HCT116 (cell line): ENCODE results near the gene HIF1AN. TPM values are rescaled to one million over a fixed set of nuclear protein-coding genes. Genes with fewer than 3 reads are reported as not detected.

Experiments
- ATAC-seq: fragments of 200-7000 bp; cut with Tn5 transposase; 2 replicates; pipeline ENCODE4 v1.9.1; 2020; ENCODE audit warnings: mild to moderate bottlenecking, moderate library complexity
- BruUV-seq: library from RNA; stranded (reverse); fragments of 400-500 nt; replicated peaks from 2 replicates; lab custom pipeline; 2021; lab: Mats Ljungman, UMichigan
- CTCF ChIA-PET: fragments of 300-600 bp; sonication (Branson Sonifier 250); formaldehyde crosslinking; loops from one replicate; lab custom pipeline; 2021; ENCODE audit warnings: antibody characterized with exemption; lab: Charles Lee
- POLR2A ChIA-PET: fragments of 300-600, 350-600 bp; sonication (Branson Sonifier 250); formaldehyde crosslinking; loops from one replicate; lab custom pipeline; 2021; ENCODE audit warnings: antibody characterized with exemption; lab: Charles Lee
- RAD21 ChIA-PET, 2 experiments: fragments of 300-600 bp; sonication (Branson Sonifier 250); formaldehyde crosslinking; loops; one replicate each; lab custom pipeline; 2023; ENCODE audit warnings: low total read pairs in 2 of 2; ENCODE audit not compliant: uncharacterized antibody in 2 of 2, unreplicated experiment in 2 of 2, low non-redundant PET in 1 of 2; lab: Charles Lee
- DNase-seq: peaks from one replicate; pipeline ENCODE4 v3.0.0-alpha.2; 2010; ENCODE audit warnings: low read depth, low spot score
- H2AFZ ChIP-seq: fragments of 200-600 bp; shearing (Covaris generic), sonication (generic); 2 replicates; pipeline ENCODE4 v1.6.1; 2017; ENCODE audit warnings: low read depth, mixed run types, mixed read lengths, antibody characterized with exemption, low read length; ENCODE audit not compliant: poor library complexity, severe bottlenecking
- H3K27ac ChIP-seq: 2 replicates; pipeline ENCODE4 v1.5.1; 2012; ENCODE audit warnings: low read depth, low read length
- H3K27me3 ChIP-seq: fragments of 200-600 bp; sonication (generic); 2 replicates; pipeline ENCODE4 v1.6.1; 2016; ENCODE audit warnings: mixed run types, low read length, mixed read lengths; ENCODE audit not compliant: insufficient read depth
- H3K36me3 ChIP-seq, 2 experiments: fragments of 200-500 bp in 1 of 2; fragments of 200-600 bp in 1 of 2; sonication (Bioruptor generic) in 1 of 2; sonication (generic) in 1 of 2; 2 replicates each; pipeline versions ENCODE4 v1.5.1 to v1.6.1; 2014 to 2016; ENCODE audit warnings: low read length in 2 of 2, inconsistent platforms in 1 of 2, mixed read lengths in 1 of 2, mixed run types in 1 of 2; ENCODE audit not compliant: insufficient read depth in 2 of 2, control insufficient read depth in 1 of 2
- H3K4me1 ChIP-seq, 2 experiments: fragments of 200-600 bp in 1 of 2; sonication (generic) in 1 of 2; 2 replicates each; pipeline versions ENCODE4 v1.5.1 to v1.6.1; 2012 to 2017; ENCODE audit warnings: low read length in 2 of 2, inconsistent platforms in 1 of 2, mild to moderate bottlenecking in 1 of 2, mixed read lengths in 1 of 2, mixed run types in 1 of 2, moderate library complexity in 1 of 2; ENCODE audit not compliant: insufficient read depth in 2 of 2, control insufficient read depth in 1 of 2
- H3K4me2 ChIP-seq: fragments of 200-600 bp; sonication (generic); 2 replicates; pipeline ENCODE4 v1.6.1; 2017; ENCODE audit warnings: mixed run types, low read length, mixed read lengths
- H3K4me3 ChIP-seq, 2 experiments: fragments of 200-600 bp in 1 of 2; sonication (generic) in 1 of 2; replicated peaks in 1 of 2; 2 replicates each; pipeline ENCODE4 v1.5.1; 2011 to 2016; ENCODE audit warnings: low read length in 2 of 2, control low read depth in 1 of 2, low read depth in 1 of 2, mild to moderate bottlenecking in 1 of 2, mixed read lengths in 1 of 2, mixed run types in 1 of 2
- H3K79me2 ChIP-seq: fragments of 200-600 bp; sonication (generic); 2 replicates; pipeline ENCODE4 v1.6.1; 2017; ENCODE audit warnings: mild to moderate bottlenecking, mixed run types, low read length, moderate library complexity, mixed read lengths; ENCODE audit not compliant: insufficient read depth
- H3K9ac ChIP-seq: fragments of 200-600 bp; sonication (generic); 2 replicates; pipeline ENCODE4 v1.6.1; 2016; ENCODE audit warnings: low read length, mixed read lengths
- H3K9me2 ChIP-seq: fragments of 200-600 bp; sonication (generic), shearing (Covaris generic); 2 replicates; pipeline ENCODE4 v1.6.1; 2017; ENCODE audit warnings: mixed run types, mild to moderate bottlenecking, moderate library complexity; ENCODE audit not compliant: insufficient read depth
- H3K9me3 ChIP-seq, 2 experiments: fragments of 200-500 bp in 1 of 2; fragments of 200-600 bp in 1 of 2; sonication (Bioruptor generic) in 1 of 2; sonication (generic) in 1 of 2; 2 replicates each; pipeline ENCODE4 v1.6.1; 2014 to 2017; ENCODE audit warnings: low read length in 2 of 2, mixed read lengths in 2 of 2, inconsistent platforms in 1 of 2, low read depth in 1 of 2, mild to moderate bottlenecking in 1 of 2, mixed run types in 1 of 2, moderate library complexity in 1 of 2; ENCODE audit not compliant: control insufficient read depth in 1 of 2, insufficient read depth in 1 of 2
- H4K20me1 ChIP-seq: fragments of 200-600 bp; sonication (generic), shearing (Covaris generic); 2 replicates; pipeline ENCODE4 v1.6.1; 2017; ENCODE audit warnings: mixed run types, mild to moderate bottlenecking, moderate library complexity; ENCODE audit not compliant: insufficient read depth
- CBX3 ChIP-seq: IDR thresholded peaks from 2 replicates; pipeline ENCODE4 v1.6.1; 2012; ENCODE audit warnings: low read depth
- CEBPB ChIP-seq: IDR thresholded peaks from 2 replicates; pipeline ENCODE4 v1.6.1; 2012; ENCODE audit warnings: low read depth
- CTCF ChIP-seq, 3 experiments: fragments of 200-600 bp in 1 of 3; sonication (generic) in 1 of 3; IDR thresholded peaks in 2 of 3; conservative IDR thresholded peaks in 1 of 3; 2 replicates each; pipeline ENCODE4 v1.5.1; 2012 to 2017; ENCODE audit warnings: low read depth in 2 of 3, low read length in 2 of 3, antibody characterized with exemption in 1 of 3, borderline replicate concordance in 1 of 3, control low read depth in 1 of 3, mild to moderate bottlenecking in 1 of 3, mixed read lengths in 1 of 3, mixed run types in 1 of 3, moderate library complexity in 1 of 3; ENCODE audit not compliant: insufficient read depth in 1 of 3
- EGR1 ChIP-seq: IDR thresholded peaks from 2 replicates; pipeline ENCODE4 v1.6.1; 2012; ENCODE audit warnings: low read depth
- ELF1 ChIP-seq: IDR thresholded peaks from 2 replicates; pipeline ENCODE4 v1.6.1; 2012; ENCODE audit warnings: low read depth, borderline replicate concordance
- EZH2 ChIP-seq: fragments of 200-600 bp; sonication (generic); IDR thresholded peaks from 2 replicates; pipeline ENCODE4 v1.6.1; 2017; ENCODE audit warnings: antibody characterized with exemption, mixed run types
- EZH2phosphoT487 ChIP-seq: fragments of 200-600 bp; IDR thresholded peaks from 2 replicates; pipeline ENCODE4 v1.6.1; 2018; ENCODE audit warnings: antibody characterized with exemption, borderline replicate concordance
- JUND ChIP-seq: IDR thresholded peaks from 2 replicates; pipeline ENCODE4 v1.6.1; 2012
- SIN3A ChIP-seq: IDR thresholded peaks from 2 replicates; pipeline ENCODE4 v1.6.1; 2012; ENCODE audit warnings: low read depth
- SP1 ChIP-seq: IDR thresholded peaks from 2 replicates; pipeline ENCODE4 v1.6.1; 2012; ENCODE audit warnings: low read depth
- SRF ChIP-seq: IDR thresholded peaks from 2 replicates; pipeline ENCODE4 v1.6.1; 2012; ENCODE audit warnings: low read depth
- TCF7L2 ChIP-seq: IDR thresholded peaks from 2 replicates; pipeline ENCODE4 v1.7.0; 2011; ENCODE audit warnings: borderline replicate concordance, inconsistent platforms; ENCODE audit not compliant: insufficient read depth, insufficient read length; ENCODE audit errors: extremely low read depth
- YY1 ChIP-seq: IDR thresholded peaks from 2 replicates; pipeline ENCODE4 v1.6.1; 2011; ENCODE audit warnings: low read length, low read depth, moderate library complexity, mild to moderate bottlenecking; ENCODE audit not compliant: insufficient replicate concordance; ENCODE audit errors: extremely low read depth
- ZBTB33 ChIP-seq: IDR thresholded peaks from 2 replicates; pipeline ENCODE4 v1.6.1; 2011; ENCODE audit warnings: mild to moderate bottlenecking, low read length, moderate library complexity; ENCODE audit not compliant: insufficient replicate concordance; ENCODE audit errors: extremely low read depth
- ZFX ChIP-seq: fragments of 450-650 bp; IDR thresholded peaks from 2 replicates; pipeline ENCODE4 v1.6.1; 2017
- ZNF274 ChIP-seq: fragments of 200-500 bp; sonication (Bioruptor generic); IDR thresholded peaks from 2 replicates; pipeline ENCODE4 v1.6.1; 2014; ENCODE audit warnings: mild to moderate bottlenecking, low read depth, low read length, inconsistent platforms
- intact Hi-C: fragments of 100-400 bp; cut with micrococcal nuclease; formaldehyde crosslinking; loops from 2 replicates; pipeline ENCODE4 v1.10.0; 2022
- total RNA-seq: library from RNA; stranded (reverse); gene quantifications from one replicate; pipeline ENCODE4 v1.2.1, GENCODE V29; 2021; ENCODE audit not compliant: unreplicated experiment
- TF ChIP-seq, protein P1 (sequence below): IDR thresholded peaks from 2 replicates; pipeline ENCODE4 v1.6.1; 2012
- TF ChIP-seq, protein P2 (sequence below): IDR thresholded peaks from 2 replicates; pipeline ENCODE4 v1.6.1; 2012

The HIF1AN gene
- total RNA-seq, 1 experiment from 2014 or later: 67.2 TPM

DNA sequence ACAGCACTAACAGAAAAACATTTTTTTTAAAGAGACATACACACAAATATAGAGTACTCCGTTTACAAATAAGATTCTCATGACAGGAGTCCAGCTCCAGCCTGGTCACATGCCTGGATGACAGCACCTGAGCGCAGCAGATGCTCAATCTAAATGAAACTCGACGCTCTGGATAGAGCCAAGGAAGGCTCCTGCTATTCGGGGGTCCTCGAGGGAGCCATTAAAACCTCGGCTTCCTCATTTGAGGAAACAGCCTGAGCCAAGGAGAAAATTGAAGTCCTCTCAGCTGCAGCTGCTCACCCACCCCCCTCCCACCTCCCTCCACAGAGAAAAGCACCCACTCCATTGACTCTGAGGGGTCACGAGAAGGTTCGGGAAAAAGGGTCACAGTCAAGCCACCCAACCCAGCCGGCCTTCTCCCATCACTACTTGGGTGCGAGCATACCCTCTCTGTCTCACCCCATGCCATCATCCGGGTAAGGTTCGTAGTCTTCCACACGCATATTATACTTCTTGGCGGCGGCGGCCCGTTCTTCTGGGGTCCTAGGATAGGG is 6.7 kb upstream of the HIF1AN start:
- RAD21 ChIA-PET: no interaction called here
- H4K20me1 ChIP-seq: no peaks in the 10 kb centered on the region
- CTCF ChIA-PET: interaction anchor here (3.0 kb wide), 1 partner anchor 10 kb away, joined by 21 read pairs; no protein-coding TSS in a partner anchor
- ATAC-seq: no peak
- H3K27me3 ChIP-seq: no peaks in the 10 kb centered on the region
- intact Hi-C loops: no loop called here
- H3K27ac ChIP-seq: peak overlapping the region; percentile 79
- POLR2A ChIA-PET: no interaction called here
- H3K9ac ChIP-seq: peak overlapping the region; percentile 91
- no peaks in the 10 kb centered on the region for H3K9me3 ChIP-seq
- peaks cover 28 to 32% of the 10 kb centered on the region in 2 experiments for H3K36me3 ChIP-seq
- no peak for TF ChIP-seq CEBPB
- TF ChIP-seq SRF: no peak
- no peak for TF ChIP-seq JUND
- TF ChIP-seq, protein P1, sequence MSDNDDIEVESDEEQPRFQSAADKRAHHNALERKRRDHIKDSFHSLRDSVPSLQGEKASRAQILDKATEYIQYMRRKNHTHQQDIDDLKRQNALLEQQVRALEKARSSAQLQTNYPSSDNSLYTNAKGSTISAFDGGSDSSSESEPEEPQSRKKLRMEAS: no peak
- no peak; the same call in 1 of the 2 replicates for TF ChIP-seq ZFX
- TF ChIP-seq ZBTB33: no peak
- no peak for TF ChIP-seq EZH2phosphoT487
- TF ChIP-seq TCF7L2: no peak
- TF ChIP-seq ZNF274: no peak
- no peak for TF ChIP-seq EGR1
- TF ChIP-seq EZH2: no peak
- TF ChIP-seq ELF1: no peak
- no peak for TF ChIP-seq CBX3
- TF ChIP-seq, protein P2, sequence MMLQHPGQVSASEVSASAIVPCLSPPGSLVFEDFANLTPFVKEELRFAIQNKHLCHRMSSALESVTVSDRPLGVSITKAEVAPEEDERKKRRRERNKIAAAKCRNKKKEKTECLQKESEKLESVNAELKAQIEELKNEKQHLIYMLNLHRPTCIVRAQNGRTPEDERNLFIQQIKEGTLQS: no peak
- no peak for TF ChIP-seq SP1
- no peak for TF ChIP-seq CTCF (IDR thresholded peaks at IDR 0.05 in 2 of 3, conservative IDR thresholded peaks at IDR 0.05 in 1 of 3; ENCODE audit: borderline replicate concordance in 1 of 3, insufficient read depth in 1 of 3, low read depth in 2 of 3, low read length in 2 of 3)
- TF ChIP-seq YY1: no peak
- no peak for TF ChIP-seq SIN3A
- no peaks in the 10 kb centered on the region for H3K9me2 ChIP-seq
- peaks cover 7 to 18% of the 10 kb centered on the region in 2 experiments; a peak in 3 of 4 replicates for H3K4me1 ChIP-seq
- H3K4me3 ChIP-seq: peak overlapping the region; percentile 77 to 94
- H3K4me2 ChIP-seq: peak overlapping the region; percentile 73
- peaks cover 45% of the 10 kb centered on the region for H3K79me2 ChIP-seq
- DNase-seq: no peak
- BruUV-seq: no TSS peak
- H2AFZ ChIP-seq: peak overlapping the region; percentile 50
